ENCODE measurements around the gene RFX5.

Gene RFX5

DNA sequence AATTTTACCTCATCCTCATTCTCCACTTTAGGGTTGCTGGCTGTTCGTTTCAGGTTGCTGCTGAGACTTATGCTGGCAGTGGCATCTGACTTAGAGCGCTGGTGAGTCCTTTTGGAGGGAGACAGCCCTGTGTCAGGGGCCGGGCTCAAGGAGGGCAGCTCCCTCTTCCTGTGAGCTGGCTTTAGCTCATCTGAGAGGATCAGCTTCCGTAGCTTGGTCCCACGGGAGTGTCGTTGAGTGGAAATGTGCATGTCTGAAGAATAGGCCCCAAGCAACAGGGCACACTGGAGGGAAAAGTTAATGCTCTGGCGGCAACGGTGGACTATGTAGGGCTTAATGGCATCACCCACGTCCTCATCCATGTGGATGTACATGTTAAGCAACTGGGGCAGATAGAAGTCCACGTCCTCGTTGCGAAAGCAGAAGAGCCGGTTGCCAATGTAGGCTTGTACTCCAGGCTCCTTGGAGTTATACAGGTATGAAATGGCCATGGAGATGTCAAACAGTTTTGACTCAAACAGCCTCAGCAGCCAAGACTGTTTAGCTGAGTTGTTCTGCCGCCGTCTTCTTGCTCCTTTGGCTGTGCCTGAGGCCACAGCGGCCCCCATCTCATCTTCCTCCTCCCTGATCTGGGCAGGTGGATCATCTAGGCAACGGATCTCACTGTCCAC is 31.4 kb downstream of the RFX5 start:
- no peak for DNase-seq
- Histone ChIP-seq H3K79me2 (ENCODE audit: low read length) (peaks cover 39% of the 10 kb centered on the region), H3K9me2 (replicated peaks; ENCODE audit: insufficient read depth, low read length) (no peaks in the 10 kb centered on the region), H3K4me3 (ENCODE audit: low read length) (no peak overlapping the region), H3K36me3 (replicated peaks; ENCODE audit: insufficient read depth, low read length) (peaks cover 8% of the 10 kb centered on the region; the same call in 1 of the 2 replicates), H2AFZ (ENCODE audit: low read length) (no peak overlapping the region), H3K9me3 (replicated peaks; ENCODE audit: insufficient read depth, low read length) (no peaks in the 10 kb centered on the region), H3K9ac (ENCODE audit: low read length) (no peak overlapping the region), H3K4me1 (ENCODE audit: low read length) (no peaks in the 10 kb centered on the region), H3K27ac (ENCODE audit: low read length) (no peak overlapping the region), H4K20me1 (ENCODE audit: insufficient read depth, low read length) (no peaks in the 10 kb centered on the region), H3F3A (ENCODE audit: insufficient read depth, low read length) (no peaks in the 10 kb centered on the region), H3K27me3 (replicated peaks; ENCODE audit: insufficient read depth, low read length) (no peaks in the 10 kb centered on the region), H3K4me2 (ENCODE audit: low read depth, low read length) (no peak overlapping the region)
- TF ChIP-seq EZH2 (optimal IDR thresholded peaks at IDR 0.05; ENCODE audit: low read depth, low read length), result no peak
- no peak for TF ChIP-seq CTCF (IDR thresholded peaks at IDR 0.05; ENCODE audit: low read length)
- TF ChIP-seq EZH2phosphoT487 (IDR thresholded peaks at IDR 0.05; ENCODE audit: low read length), result no peak

DNA sequence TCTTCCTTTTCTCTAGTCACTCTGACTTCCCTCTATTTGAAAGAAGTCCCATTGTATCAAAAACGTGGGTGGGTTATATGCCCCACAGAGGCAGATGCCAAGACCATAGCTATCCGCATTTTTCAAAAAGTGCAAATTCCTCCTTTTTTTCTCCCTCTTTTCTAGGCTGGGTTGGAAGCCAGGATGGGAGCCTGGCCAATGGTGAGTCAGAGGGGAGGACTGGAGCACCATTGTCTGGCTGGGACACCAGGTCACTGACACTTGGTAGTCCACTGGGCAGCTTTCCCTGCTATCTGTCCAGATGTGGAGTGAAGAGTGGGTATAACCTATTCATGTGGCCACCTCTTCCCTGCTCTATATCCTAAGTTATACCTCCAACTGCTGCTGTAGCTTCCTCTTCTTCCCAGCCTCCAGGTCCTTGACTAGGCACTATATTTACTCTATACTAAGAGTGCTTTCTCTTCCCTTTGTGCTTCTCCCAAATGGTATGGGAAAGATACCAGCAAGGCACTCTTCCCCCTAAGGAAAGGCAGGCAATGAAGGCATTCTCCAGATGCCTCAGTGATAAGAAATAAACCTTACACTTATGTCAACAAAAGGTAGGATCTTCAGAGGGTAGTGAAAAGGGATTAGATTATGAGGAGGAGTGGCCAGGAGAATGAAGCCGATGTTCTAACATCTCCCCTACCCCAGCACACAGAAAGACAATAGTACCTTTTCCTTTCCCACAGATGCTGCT is 32.7 kb downstream of the RFX5 start:
- Histone ChIP-seq H3K27ac (ENCODE audit: low read length) (no peak overlapping the region), H3K27me3 (replicated peaks; ENCODE audit: insufficient read depth, low read length) (no peaks in the 10 kb centered on the region), H3F3A (ENCODE audit: insufficient read depth, low read length) (no peaks in the 10 kb centered on the region), H2AFZ (ENCODE audit: low read length) (no peak overlapping the region), H3K9ac (ENCODE audit: low read length) (no peak overlapping the region), H3K9me3 (replicated peaks; ENCODE audit: insufficient read depth, low read length) (no peaks in the 10 kb centered on the region), H4K20me1 (ENCODE audit: insufficient read depth, low read length) (no peaks in the 10 kb centered on the region), H3K79me2 (ENCODE audit: low read length) (peaks cover 29% of the 10 kb centered on the region), H3K9me2 (replicated peaks; ENCODE audit: insufficient read depth, low read length) (no peaks in the 10 kb centered on the region), H3K4me3 (ENCODE audit: low read length) (no peak overlapping the region), H3K4me2 (ENCODE audit: low read depth, low read length) (no peak overlapping the region), H3K36me3 (replicated peaks; ENCODE audit: insufficient read depth, low read length) (peaks cover 7% of the 10 kb centered on the region; the same call in 1 of the 2 replicates), H3K4me1 (ENCODE audit: low read length) (no peaks in the 10 kb centered on the region)
- DNase-seq, result no peak
- TF ChIP-seq EZH2 (optimal IDR thresholded peaks at IDR 0.05; ENCODE audit: low read depth, low read length), result no peak
- no peak for TF ChIP-seq CTCF (IDR thresholded peaks at IDR 0.05; ENCODE audit: low read length)
- TF ChIP-seq EZH2phosphoT487 (IDR thresholded peaks at IDR 0.05; ENCODE audit: low read length), result no peak

- Histone ChIP-seq H3K9me3 (replicated peaks; ENCODE audit: insufficient read depth, low read length) (no peaks in the 10 kb centered on the region), H3K4me1 (ENCODE audit: low read length) (no peaks in the 10 kb centered on the region), H3K36me3 (replicated peaks; ENCODE audit: insufficient read depth, low read length) (0 out of 2 replicates have a peak, but pooled peaks cover 3% of the 10 kb centered on the region), H3K27ac (ENCODE audit: low read length) (no peak overlapping the region), H3K79me2 (ENCODE audit: low read length) (peaks cover 21% of the 10 kb centered on the region; the same call in 1 of the 2 replicates), H3K4me2 (ENCODE audit: low read depth, low read length) (no peak overlapping the region), H2AFZ (ENCODE audit: low read length) (no peak overlapping the region), H3F3A (ENCODE audit: insufficient read depth, low read length) (no peaks in the 10 kb centered on the region), H3K4me3 (ENCODE audit: low read length) (no peak overlapping the region), H4K20me1 (ENCODE audit: insufficient read depth, low read length) (no peaks in the 10 kb centered on the region), H3K9me2 (replicated peaks; ENCODE audit: insufficient read depth, low read length) (no peaks in the 10 kb centered on the region), H3K27me3 (replicated peaks; ENCODE audit: insufficient read depth, low read length) (no peaks in the 10 kb centered on the region), H3K9ac (ENCODE audit: low read length) (no peak overlapping the region)
- TF ChIP-seq EZH2 (optimal IDR thresholded peaks at IDR 0.05; ENCODE audit: low read depth, low read length) (no peak), EZH2phosphoT487 (IDR thresholded peaks at IDR 0.05; ENCODE audit: low read length) (no peak), CTCF (IDR thresholded peaks at IDR 0.05; ENCODE audit: low read length) (no peak)
- DNase-seq, result no peak
These were observed 33.6 kb downstream of the RFX5 start for GRCh38 chr1:151313501-151313900.

Data from MM.1S (cell line).